SHP77 treated with DMSO at 0.1 percent for 48 hours (cell line): Measurements from ENCODE around the gene CCSER1.
"Not testable (repeated sequence)": the region's sequence is repeated elsewhere in the genome, so short reads cannot be mapped to it uniquely, and the experiment has no call there.

Experiments
- DNase-seq: peaks from one replicate; lab custom pipeline; 2025; lab: John Stamatoyannopoulos, UW

Gene CCSER1

DNA sequence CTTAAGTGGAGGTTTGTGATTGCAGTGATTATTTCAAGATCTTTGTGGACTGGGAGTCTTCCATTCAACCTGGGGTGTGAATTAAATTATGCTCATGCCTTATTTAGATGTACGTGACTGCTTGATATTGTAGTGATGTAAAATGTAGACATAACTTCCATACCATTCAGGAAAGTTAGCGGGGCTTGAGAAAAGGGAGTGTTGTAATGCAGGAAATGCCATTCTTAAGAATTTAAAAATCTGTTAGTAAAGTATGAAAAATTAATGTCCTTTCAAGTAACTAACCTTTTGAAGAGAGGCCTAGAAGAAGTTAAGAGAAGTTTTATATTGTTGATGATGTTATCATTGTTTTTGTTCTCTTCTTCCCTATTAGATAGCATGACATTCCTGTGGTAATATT lies 318.2 kb downstream of the CCSER1 start:
- no peak for DNase-seq

DNA sequence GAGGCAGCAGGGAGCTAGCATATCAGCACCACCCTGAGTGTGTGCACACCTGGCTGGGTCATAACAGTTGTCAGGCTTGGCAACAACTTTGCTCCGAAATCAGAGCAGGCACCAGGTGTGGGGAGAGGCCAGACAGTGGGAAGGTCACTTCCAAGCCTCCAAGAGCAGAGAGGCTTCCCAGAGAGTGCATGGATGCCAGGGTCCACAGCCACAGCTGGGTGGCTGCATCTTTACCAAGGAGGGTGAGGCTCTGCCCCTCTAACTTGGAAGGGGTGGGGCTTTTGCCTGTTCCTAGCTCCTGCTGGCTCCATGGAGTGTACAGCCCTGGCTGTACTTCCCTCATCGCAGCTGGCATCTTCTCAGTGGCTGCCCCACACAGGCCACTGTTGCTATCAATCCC lies 322.4 kb downstream of the CCSER1 start:
- no peak for DNase-seq

DNA sequence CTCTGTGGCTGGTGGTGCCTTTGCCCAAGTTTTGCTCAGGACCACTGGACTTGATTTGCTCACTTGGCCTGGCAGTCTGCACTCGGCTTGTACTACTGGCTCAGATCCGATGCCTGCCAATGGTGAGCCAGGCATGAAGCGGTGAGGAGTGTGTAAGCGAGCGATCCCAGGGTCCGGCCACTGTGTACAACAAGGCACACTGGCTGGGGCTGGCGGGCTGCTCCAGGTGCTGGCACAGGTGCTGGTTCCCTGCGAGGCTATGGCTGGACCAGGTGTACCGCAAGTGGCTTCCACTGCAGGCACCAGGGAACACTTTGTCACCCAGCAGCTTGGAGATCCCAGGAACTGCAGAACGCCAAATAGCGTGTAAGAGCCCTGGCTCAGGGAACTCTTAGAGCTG lies 329.7 kb downstream of the CCSER1 start:
- no peak for DNase-seq

- no peak for DNase-seq
Observed at GRCh38 chr4:90457817-90458216, 330.6 kb downstream of the CCSER1 start.

DNA sequence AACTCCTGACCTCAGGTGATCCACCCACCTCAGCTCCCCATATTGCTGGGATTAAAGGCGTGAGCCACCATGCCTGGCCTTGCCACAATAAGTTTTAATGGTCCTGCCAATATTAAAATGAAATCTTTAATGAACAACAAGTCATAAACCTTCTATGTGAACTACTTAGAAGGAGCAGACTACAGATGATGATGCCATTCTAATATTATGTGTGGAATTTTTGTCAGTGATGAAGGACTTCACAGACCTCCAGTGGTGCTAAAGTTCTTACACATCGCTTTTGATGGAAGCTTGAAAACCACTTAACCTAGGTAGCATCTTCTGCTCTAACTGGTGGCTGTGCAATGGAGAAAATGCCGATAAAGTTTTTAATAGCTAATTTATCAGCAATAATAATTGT lies 331.4 kb downstream of the CCSER1 start:
- DNase-seq = no peak

DNA sequence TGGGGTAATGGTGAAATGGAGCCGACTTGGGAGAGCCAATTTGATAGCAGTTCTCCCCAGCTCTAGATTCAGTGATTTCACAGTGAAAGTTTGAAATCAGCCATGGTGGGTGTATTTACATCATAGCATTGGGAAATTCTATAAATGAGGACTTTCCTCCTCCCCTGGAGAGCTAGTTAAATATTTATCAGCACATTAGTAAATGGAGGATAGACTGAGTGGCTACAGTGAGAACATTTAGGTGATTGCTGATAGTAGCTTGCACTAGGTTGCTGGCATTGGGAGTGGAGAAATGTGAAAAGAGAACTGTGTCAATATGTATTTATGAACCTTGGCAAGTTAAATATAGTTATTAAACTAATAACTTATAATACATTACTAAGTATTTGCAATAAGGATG lies 347.3 kb downstream of the CCSER1 start:
- no peak for DNase-seq

DNA sequence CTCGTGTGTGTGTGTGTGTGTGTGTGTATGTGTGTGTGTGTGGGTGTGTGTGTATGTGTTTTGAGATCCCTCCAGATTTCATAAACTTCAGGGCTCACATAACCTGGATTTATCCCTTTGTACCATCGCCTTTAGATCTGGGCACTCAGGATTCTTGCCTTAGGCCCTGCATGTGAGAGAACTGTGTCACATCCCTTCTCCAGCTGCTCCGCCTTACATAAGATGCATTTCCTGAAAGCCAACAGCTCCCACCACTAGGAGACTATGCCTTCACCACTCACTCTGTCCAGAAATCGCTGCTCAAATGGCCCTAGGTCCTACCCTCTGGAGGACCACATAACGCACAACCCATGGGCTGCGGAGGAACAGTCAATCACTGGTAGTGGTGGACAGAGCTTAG lies 348.8 kb downstream of the CCSER1 start:
- DNase-seq = no peak

- no peak for DNase-seq
Observed at GRCh38 chr4:90476586-90476985, 349.4 kb downstream of the CCSER1 start.

- not testable (repeated sequence) for DNase-seq
Observed at GRCh38 chr4:90484894-90485293, 357.7 kb downstream of the CCSER1 start.

GRCh38 chr4:90486346-90486745 lies 359.2 kb downstream of the CCSER1 start:
- DNase-seq = no peak

GRCh38 chr4:90495211-90495610 lies 368.0 kb downstream of the CCSER1 start:
- DNase-seq = no peak

- no peak for DNase-seq
Observed at GRCh38 chr4:90495936-90496335, 368.7 kb downstream of the CCSER1 start.

DNA sequence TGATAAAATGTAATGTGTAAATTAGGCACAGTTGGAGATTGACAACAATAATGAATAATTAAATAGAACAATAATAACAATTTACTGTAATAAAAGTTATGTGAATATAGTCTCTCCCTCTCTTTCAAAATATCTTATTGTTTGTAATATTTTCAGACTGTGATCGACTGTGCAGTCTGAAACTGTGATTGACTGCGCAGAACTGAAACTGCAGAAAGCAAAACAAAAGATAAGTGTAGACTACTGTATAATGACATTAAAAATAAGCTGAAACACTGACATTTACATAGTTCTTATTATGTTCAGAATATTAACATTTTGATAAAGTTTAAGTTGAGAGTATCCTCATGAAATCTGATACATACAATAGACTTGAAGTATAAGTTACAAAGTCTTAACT lies 371.0 kb downstream of the CCSER1 start:
- DNase-seq = no peak

GRCh38 chr4:90503677-90504076 lies 376.5 kb downstream of the CCSER1 start:
- no peak for DNase-seq

DNA sequence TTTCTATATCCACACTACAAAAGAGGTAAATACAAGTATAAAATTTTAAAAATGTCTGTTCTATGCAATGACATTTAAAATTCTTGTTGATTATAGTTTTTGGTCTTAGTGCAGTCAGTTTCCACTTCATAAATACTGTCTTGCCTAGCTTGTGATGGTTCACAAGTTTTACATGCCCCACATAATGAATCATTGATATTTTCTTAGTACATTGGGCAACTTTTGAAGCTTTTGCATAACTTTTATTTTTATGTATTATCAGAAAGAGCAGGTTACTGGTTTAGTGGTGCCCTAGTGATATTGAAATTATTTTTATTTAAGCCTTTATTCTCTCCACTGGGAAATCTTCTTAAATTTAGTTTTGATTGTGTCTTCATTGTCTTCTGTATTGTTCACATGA lies 388.0 kb downstream of the CCSER1 start:
- no peak for DNase-seq

- no peak for DNase-seq
Observed at GRCh38 chr4:90528551-90528950, 401.4 kb downstream of the CCSER1 start.

DNA sequence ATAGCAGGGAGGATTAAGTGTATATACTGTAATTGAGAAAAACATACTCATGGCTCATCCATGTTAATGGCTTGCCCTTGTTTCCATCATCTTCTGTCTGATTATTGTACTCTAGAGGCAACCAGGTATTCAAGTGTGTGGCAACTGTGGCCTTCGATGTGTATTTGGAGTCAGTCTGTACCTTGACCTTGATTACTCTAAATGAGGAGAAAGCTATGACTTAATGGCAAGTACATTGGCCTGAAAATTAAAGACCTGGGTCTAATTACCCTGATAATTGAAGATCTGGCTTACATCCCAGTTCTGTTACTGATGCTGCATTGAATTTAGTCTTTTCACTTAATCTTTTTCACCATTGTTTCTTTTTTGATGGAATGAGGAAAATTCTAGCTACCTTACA lies 409.2 kb downstream of the CCSER1 start:
- DNase-seq = no peak

DNA sequence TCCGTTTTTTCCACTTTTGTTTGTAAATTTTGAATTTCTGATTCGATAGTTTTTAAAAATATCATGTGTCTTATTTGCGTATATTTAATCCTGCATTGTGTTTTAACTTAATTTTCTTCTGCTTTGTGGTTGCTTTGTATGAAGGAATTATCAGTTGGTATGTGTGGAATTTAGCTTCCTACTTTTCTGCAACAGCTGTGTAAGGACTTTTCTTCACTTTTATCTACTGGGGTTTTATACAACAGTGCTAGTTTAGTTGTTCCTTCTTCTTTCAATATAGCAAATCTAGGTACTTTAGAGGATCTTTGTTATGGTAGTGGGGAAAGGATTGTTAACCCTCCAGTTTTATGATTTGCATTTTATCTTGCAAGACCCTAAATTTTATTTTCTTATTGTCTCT lies 410.3 kb downstream of the CCSER1 start:
- DNase-seq = no peak

GRCh38 chr4:90540536-90540935 lies 413.3 kb downstream of the CCSER1 start:
- DNase-seq = no peak

GRCh38 chr4:90542216-90542615 lies 415.0 kb downstream of the CCSER1 start:
- no peak for DNase-seq

DNA sequence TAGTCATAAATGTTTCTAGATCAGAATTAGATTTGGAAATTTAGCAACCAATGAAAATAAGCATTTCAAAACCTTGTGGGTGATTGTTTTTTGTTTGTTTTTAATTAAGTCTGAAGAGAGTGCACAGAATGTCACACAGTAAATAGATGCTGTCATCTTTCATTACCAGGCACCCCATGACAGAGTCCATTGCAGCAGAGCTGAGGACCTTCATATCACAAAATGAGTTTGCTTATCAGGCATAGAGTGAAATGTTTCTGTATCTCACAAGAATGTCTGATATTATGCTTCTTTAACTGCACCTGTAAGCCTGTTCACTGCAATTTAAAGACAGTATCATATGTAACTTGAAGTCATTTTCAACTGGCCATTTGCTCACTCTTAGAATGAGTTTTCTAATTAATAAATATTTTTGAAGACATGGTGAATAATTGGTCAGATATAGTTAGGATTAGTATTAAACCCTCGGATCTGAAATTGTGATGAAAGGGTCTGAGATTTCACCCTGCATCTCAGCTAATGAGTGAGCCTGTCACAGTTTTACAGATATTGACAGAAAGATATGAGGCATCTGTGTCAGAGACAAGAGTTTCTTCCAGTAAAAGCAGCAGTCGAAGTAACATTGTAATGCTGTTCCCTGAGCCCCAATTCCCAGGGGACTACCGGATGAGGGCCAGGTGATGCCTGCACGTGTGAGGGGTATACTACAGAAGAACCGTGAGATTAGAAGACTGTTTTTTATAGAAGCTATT lies 416.4 kb downstream of the CCSER1 start:
- DNase-seq = no peak

- no peak for DNase-seq
Observed at GRCh38 chr4:90544532-90545045, 417.4 kb downstream of the CCSER1 start.

DNA sequence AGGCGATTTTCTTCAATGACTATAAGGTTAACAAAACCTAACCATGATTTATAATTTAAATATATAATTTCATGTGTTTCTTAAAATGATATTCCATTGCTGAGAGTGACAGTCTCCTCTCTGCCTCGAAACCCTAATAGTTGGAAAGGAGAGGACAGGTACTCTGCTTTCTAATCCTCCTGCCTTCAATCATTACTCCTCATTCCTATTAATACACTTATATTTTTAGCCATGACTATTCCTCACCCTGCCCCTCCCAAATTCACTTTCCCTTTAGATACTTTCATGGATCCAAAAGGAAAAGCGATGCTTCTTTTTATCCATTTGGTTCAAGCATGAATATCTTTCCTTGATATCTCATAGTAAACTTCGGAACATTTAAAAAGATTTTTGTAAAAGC lies 418.2 kb downstream of the CCSER1 start:
- no peak for DNase-seq

- DNase-seq = no peak
Observed at GRCh38 chr4:90546114-90546513, 418.9 kb downstream of the CCSER1 start.
